B cell (primary cell): ENCODE measurements around the gene GATA6.

ENCODE experiments used
- CTCF ChIP-seq: fragments of 200-600 bp; IDR thresholded peaks from one replicate; pipeline ENCODE4 v1.8.0; 2022; ENCODE audit warnings: antibody characterized with exemption, mild to moderate bottlenecking
- EZH2 ChIP-seq: IDR thresholded peaks from 2 replicates; pipeline ENCODE4 v1.6.1; 2012; ENCODE audit warnings: borderline replicate concordance, low read depth, mild to moderate bottlenecking, moderate library complexity, low read length; ENCODE audit not compliant: insufficient read depth, poor library complexity, severe bottlenecking

- TF ChIP-seq EZH2 (no peak), CTCF (no peak)
Observed at GRCh38 chr18:22172594-22173049, 3.2 kb downstream of the GATA6 start.
